ENCODE measurements around the gene CCL5.
A peak's percentile ranks its signal among the peaks of the same experiment; 100 is the strongest.

CCL5 gene

DNA sequence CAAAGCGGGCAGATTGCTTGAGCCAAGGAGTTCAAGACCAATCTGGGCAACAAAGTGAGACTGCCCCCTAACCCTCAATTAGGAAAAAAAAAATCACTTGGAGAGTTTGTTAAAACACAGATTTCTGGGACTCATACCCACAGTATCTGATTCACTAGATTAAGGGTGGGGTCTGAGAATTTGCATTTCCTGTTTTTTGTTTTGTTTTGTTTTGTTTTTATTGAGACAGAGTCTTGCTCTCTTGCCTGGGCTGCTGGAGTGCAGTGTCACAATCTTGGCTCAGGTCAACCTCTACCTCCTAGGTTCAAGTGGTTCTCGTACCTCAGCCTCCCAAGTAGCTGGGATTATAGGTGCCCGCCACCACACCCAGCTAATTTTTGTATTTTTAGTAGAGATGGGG lies 12.6 kb downstream of the CCL5 start:
- no peak for DNase-seq

DNA sequence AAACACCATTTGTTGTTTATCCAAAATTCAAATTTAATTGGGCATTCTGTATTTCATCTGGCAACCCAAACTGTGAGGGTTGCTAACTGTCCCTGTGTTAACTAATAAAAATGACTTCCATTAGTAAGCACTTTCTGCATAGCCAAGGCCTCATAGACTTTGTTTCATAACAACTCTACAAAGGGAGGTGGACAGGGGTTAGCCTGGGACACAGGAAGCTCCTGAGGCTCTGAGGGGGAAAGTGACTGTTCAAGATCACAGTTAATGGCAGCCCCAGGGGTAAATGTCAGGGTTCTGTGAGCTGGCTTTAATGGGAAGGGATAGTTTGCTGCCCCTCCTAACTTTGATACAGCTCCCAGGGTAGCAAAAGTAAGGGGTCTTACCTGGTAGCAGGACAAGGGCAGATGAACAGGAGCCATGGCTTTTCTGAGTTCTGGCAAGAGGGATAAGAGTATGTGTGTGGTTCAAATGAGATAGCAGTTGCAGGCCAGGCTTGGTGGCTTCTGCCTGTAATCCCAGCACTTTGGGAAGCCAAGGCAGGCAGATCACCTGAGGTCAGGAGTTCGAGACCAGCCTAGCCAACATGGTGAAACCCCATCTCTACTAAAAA lies 13.7 kb downstream of the CCL5 start:
- DNase-seq = no peak

DNA sequence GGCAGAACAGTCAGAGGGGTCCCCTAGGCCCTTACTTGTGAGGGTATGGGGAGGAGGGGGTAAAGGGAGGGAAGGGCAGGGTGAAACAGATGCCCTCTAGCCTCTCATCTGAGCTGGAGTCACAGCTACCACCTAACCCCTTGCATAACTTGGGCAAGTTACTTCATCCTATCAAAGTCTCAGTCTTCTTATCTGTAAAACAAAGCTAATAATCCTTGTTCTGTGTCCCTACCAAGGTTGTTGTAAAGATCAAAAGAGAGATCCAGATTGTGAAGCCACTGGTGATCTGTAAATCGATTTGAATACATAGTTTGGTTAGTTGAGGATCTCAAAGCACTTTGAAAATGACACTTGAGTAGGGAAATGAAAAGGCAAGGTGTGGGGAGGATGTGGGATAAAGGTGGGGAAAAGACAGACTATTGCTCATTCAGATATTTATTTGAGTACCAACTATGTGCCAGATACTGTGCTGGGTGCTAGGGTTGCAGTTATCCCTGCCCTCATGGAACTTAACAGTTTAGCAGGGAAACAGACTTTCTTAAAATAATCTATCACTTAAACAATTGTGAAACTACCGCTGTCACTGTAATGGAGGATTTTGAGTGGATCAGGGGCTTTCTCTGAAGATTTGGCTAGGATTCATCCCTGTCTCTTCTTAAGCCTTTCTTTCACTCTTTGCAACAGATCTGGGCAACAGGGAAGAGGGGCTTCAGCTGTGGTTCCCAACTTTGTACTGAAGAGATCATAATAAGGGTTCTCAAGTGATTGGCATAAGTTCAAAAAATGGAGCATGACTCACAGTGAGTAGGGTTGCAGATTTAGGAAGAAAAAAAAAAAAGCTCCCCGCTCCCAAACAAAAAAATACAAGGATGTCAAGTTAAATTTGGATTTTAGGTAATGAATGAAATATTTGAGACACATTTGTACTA lies 14.5 kb downstream of the CCL5 start:
- DNase-seq = no peak

DNA sequence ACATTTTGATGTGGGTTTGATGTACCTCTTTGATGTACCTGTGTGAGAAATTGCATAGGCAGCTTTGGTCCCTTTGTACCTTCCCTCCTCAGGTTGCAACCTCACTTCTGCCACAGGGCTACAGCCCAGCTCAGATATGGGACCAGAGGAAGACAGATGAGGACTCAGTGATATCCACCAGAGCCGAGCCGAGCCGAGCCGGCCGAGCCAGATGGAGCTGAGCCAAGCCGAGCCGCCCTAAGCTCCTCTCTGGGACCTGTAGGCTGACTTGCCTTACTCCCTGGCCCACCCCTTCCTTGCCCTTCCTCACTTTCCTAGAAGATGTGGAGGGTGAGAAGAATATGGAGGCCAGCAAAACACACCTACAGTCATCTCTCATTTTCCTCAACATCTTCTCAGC lies 15.3 kb downstream of the CCL5 start:
- DNase-seq = no peak

DNA sequence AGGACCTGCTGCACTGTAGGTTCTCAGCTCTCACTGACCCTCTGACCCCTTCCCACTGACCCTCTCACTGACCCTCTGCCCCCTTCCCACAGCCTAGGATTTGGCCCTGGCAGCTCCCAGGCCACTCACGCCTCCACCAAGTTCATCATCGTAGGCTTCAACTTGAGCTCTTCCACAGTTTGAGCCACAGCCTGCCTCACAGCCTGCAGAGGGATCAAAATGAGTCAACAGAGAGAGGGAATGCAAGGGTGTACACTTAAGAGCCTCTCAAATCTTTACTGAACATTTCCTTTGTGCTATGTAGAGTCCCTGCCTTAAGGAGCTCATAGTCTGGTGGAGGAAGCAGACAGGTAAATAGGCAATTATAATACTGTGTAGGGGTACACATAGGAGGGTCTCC lies 23.6 kb downstream of the CCL5 start:
- no peak for DNase-seq

DNA sequence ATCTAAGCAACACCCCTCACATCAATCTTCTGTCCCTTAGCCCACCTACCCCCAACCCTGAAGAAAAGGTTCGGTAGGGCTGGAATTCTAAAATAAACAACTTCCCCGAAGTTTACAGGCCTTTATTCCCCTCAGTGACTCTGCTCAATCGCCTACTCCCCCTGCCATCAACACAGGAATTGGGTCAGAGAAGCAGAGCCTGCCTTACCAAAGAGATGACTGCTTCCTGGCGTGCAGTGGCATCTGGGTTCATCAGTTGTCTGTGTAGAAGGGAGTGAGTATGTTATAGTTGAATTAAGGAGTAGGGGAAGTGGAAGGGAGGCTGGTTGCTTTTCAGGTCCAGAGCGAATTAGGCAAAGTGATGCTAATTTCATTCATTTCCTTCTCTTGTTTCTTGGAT lies 24.2 kb downstream of the CCL5 start:
- DNase-seq = no peak

DNA sequence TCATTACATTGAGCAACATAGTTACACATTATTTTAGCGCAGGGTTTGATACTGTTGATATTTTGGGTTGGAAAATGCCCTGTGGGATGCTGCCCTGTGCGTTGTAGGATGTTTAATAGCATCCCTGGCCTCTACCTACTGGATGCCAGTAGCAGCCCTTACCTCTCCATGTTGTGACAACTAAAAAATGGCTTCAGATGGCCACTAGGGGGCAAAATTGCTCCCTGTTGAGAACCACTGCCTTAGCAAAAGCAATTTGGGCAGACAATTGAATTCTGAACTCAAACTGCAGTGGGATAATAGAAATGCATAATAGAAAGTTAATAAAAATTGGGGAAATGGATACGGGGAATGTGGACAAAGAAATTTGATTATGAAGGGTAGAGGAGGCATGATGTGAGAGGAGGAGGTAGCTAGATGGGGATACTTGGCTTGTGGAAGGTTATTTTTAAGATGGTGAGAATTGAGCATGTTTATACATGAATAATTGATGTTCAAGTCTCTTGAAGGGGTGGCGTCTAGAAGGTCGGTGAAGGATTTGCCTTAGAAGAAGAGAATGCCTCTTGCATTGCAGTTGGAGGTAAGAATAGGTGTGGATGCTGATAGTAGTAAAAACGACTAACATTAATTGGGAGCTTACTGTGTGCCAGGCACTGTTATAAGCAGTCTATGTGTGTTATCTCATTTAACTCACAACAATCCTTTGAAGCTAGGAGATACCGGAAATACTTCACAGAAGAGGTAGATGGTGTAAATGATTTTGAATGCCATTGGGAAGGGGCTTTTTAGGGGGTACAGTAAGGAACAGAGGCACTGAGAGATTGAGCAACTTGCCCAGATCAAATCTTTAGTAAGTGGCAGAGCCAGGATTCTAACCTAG lies 30.5 kb downstream of the CCL5 start:
- peak; percentile 30 to 38 for DNase-seq

DNA sequence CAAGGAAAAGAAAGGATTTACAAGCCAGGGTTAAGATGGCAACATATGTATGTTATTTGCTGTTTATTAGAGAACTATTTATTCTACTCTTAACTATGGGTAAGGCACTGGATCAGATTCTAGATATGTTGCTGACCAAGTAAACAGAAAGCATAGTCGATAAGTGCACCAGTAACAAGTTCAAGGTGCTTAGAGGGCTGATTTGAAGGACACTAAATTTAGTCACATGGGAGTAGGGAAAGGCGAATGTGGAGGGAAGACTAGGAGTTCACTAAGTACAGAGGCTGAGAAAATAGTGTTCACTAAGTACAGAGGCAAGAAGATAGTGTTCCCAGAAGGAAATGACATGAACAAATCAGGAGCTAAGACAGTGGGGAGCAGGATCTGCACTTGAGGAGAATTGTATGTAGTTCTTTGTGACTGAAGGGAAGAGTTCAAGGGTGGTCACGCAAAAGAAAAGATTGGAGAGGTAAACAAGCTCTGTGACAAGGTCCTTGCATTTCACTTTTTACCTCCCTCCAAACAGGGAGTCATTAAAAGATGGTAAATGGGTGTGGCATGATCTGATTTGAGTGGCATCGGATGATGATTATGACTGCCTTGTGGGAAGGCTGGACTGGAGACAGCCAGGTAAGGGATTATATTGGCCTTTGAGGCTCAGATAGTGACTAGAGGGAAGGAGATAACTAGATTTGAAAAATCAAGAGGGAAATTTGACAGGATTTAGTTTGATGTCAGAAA lies 32.4 kb downstream of the CCL5 start:
- no peak for DNase-seq

DNA sequence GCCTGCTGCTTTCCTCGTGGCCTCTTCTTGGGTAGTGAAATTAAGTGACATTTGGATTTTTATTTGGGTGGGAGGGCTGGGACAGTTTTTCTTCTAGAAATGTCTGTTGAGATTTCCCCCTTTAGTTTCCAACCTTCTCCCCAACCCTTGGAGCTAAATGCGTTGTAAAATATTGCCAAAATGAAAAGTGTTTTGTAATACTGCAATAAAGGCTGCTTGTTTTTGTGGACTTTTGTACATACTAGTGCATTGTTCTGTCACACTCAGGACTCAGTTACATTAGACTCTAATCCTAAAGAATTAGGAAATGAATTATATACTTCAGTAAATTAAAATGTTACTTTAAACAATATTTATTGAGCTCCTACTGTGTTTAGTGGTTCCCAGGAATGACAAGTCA lies 33.2 kb downstream of the CCL5 start:
- DNase-seq = no peak

DNA sequence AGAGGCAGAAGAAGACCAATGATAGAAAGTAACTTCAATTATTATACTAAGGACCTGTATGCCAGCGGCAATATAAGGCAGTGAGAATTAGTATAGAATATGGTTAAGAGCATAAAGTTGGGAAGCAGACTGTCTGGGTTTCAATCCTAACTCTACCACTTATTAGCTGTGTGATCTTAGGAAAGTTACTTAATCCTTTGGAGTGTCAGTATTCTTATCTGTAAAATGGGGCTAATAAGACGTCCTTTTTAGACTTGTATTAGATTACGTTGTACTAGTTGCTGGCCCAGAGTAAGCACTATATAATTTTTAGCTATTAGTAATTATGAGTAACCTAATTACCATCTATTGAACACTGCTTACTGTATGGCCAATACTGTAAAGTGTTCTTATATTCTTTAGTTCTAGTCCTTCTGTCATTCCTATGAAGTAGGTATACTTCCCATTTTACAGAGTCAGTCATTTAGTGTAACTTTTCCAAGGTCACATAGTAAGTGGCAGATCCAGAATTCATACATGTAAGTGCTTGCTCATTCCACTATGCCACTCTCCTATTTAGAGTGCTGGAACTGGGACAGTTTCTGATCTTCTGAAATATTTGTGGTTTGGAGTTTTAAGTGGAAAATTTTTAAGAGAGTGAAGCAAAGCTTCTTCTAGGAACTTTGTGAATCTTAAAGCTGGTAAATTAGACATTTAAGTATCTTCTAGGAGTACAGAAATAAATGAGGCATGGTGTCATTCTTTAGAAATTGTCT lies 33.9 kb downstream of the CCL5 start:
- DNase-seq = no peak

DNA sequence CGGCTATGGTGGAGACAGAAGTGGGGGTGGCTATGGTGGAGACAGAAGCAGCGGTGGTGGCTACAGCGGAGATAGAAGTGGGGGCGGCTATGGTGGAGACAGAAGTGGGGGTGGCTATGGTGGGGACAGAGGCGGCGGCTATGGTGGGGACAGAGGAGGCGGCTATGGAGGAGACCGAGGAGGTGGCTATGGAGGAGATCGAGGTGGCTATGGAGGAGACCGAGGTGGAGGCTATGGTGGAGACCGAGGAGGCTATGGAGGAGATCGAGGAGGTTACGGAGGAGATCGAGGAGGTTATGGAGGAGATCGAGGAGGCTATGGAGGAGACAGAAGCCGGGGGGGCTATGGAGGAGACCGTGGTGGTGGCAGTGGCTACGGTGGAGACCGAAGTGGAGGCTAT lies 35.6 kb downstream of the CCL5 start:
- DNase-seq = no peak

DNA sequence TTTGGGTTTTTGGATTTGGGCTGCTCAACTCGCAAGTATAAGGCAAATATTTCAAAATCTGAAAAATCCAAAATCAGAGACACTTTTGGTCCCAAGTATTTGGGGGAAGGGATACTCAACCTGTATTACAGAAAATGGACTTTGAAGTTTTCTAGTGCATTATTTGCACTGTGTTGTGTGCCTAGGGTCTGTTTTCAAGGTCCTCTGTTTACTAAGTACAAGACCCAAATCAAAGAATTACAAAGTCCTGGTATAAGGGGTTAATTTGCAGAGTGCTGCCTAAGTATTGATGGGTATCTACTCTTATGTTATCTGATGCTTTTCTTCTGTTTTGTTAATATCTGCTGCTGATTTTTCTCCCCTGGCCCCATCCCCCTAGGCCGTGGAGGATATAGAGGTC lies 36.5 kb downstream of the CCL5 start:
- DNase-seq = no peak

DNA sequence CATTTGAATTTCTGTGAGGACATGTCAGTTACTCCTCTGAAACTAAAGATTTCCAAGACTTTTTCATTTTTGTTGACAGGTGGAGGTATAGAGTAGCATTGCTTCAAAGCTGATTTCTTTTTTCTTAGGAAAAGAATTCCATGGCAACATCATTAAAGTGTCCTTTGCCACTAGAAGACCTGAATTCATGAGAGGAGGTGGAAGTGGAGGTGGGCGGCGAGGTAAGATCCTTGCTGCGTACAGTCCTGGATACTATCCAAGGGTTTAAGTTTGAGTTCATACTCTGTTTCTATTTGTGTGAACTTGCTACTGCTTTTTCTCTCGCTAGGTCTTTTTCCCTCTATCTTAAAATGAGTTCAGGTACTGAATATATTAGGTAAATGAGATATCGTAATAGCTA lies 37.9 kb downstream of the CCL5 start:
- DNase-seq = no peak

DNA sequence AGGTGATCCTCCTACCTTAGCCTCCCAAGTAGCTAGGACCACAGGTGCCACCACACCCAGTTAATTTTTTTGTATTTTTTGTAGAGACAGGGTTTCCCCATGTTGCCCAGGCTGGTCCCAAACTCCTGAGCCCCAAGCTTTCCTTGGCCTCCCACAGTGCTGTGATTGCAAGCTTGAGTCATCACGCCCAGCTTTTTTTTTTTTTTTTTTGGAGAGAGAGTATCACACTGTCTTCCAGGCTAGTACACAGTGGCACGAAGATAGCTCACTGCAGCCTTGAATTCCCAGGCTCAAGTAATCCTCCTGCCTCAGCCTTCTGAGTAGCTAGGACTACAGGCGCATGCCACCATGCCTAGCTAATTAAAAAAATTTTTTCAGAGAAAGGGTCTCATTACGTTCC lies 38.7 kb downstream of the CCL5 start:
- no peak for DNase-seq

DNA sequence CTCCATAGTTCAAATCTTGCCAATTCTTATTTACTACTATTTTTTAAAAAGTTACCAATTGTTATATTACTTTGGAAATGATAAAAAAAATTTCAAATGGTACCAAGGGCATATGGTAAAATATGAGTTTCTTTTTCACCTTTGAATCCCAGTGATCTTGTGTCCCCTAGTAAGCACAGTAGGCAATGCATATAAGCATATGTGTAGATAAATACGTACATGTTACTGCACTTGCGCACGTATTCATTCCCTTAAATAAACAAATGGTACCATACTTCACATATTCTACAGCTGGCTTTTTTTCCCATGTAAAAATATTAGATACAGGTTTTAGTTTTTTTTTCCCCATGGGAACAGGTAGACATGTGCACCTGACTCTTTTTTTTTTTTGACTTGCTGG lies 39.1 kb downstream of the CCL5 start:
- no peak for DNase-seq

DNA sequence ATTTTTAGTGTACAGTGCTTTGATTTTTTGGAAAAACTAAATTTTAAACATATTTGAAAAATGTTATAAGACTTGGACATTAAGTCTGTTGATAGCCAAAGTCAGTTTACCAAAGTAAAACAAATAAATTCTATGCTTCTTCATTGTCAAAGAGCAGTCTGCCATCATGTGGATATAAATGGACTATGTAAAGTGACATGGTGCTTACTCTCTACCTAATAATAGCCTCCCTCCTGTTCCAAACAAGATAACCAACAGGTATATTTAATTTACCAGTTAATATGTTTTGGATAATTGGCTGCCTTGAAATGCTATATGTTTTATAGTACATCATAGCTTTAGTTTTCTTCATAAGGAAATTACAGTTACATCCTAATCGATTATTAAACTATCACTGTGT lies 55.0 kb downstream of the CCL5 start:
- DNase-seq = no peak
